Nephron progenitor cell (in vitro differentiated cells): ENCODE measurements around the gene ATP2B3.

ENCODE experiments used
- DNase-seq: peaks from one replicate; pipeline ENCODE4 v3.0.0; 2021
- H3K27ac Mint-ChIP-seq: 2 replicates; pipeline ENCODE4 v1.8.0; 2021; ENCODE audit warnings: mild to moderate bottlenecking, moderate library complexity, mixed read lengths
- H3K27me3 Mint-ChIP-seq: 2 replicates; pipeline ENCODE4 v1.8.0; 2021; ENCODE audit warnings: mild to moderate bottlenecking, low read depth, mixed read lengths; ENCODE audit not compliant: poor library complexity
- H3K36me3 Mint-ChIP-seq: 2 replicates; pipeline ENCODE4 v1.8.0; 2021; ENCODE audit warnings: low read depth, mixed read lengths
- H3K4me1 Mint-ChIP-seq: 2 replicates; pipeline ENCODE4 v1.8.0; 2021; ENCODE audit warnings: mixed read lengths
- H3K4me3 Mint-ChIP-seq: 2 replicates; pipeline ENCODE4 v1.8.0; 2021; ENCODE audit warnings: mild to moderate bottlenecking, moderate library complexity, mixed read lengths
- H3K9me3 Mint-ChIP-seq: 2 replicates; pipeline ENCODE4 v1.8.0; 2021; ENCODE audit warnings: mild to moderate bottlenecking, moderate library complexity, mixed read lengths
- TF ChIP-seq, protein P1 (sequence below): fragments of 200-600 bp; sonication (generic); IDR thresholded peaks from 2 replicates; pipeline ENCODE4 v1.5.0; 2021; ENCODE audit warnings: antibody characterized with exemption

ATP2B3 gene

DNA sequence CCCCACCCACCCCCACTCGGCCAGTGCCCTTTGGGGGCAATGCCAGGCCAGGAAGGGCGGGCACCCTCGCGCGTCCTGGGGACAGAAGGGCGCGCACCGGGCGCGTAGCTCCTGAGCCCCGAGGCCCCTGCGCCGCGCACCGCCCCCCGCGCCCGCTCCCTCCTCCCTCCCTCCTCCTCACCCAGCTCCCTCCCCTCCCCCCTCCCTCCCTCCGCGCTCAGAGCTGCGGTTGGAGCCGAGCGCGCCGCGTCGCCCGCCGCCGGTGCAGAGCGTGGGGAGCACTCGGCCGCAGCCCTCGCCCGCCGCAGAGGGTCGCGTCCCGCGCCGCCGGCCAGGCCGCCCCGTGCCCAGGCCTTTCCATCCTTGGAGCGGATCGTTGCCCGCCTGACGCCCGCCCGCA is at the start of gene ATP2B3:
Gene ATP2B3, plus strand, starts transcription at position 220 of the 400 bp plus-strand sequence. CDS start 18,606 bp downstream, outside the sequence.
- peak within 1 kb of the TSS; percentile 79 for H3K4me3 Mint-ChIP-seq
- DNase-seq, result peak; percentile 44
- TF ChIP-seq, protein P1, sequence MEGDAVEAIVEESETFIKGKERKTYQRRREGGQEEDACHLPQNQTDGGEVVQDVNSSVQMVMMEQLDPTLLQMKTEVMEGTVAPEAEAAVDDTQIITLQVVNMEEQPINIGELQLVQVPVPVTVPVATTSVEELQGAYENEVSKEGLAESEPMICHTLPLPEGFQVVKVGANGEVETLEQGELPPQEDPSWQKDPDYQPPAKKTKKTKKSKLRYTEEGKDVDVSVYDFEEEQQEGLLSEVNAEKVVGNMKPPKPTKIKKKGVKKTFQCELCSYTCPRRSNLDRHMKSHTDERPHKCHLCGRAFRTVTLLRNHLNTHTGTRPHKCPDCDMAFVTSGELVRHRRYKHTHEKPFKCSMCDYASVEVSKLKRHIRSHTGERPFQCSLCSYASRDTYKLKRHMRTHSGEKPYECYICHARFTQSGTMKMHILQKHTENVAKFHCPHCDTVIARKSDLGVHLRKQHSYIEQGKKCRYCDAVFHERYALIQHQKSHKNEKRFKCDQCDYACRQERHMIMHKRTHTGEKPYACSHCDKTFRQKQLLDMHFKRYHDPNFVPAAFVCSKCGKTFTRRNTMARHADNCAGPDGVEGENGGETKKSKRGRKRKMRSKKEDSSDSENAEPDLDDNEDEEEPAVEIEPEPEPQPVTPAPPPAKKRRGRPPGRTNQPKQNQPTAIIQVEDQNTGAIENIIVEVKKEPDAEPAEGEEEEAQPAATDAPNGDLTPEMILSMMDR, result no peak
- peaks cover 55% of the 10 kb centered on the region for H3K27me3 Mint-ChIP-seq
- H3K9me3 Mint-ChIP-seq, result peaks cover 49% of the 10 kb centered on the region
- H3K36me3 Mint-ChIP-seq, result no peaks in the 10 kb centered on the region
- no peak within 1 kb of the TSS for H3K27ac Mint-ChIP-seq
- H3K4me1 Mint-ChIP-seq, result peaks cover 9% of the 10 kb centered on the region

- H3K9me3 Mint-ChIP-seq, result peaks cover 63% of the 10 kb centered on the region
- H3K36me3 Mint-ChIP-seq, result no peaks in the 10 kb centered on the region
- DNase-seq, result no peak
- H3K4me1 Mint-ChIP-seq, result peaks cover 9% of the 10 kb centered on the region
- TF ChIP-seq, protein P1, result no peak
- no peak overlapping the region for H3K27ac Mint-ChIP-seq
- H3K4me3 Mint-ChIP-seq, result no peak overlapping the region
- H3K27me3 Mint-ChIP-seq, result peaks cover 4% of the 10 kb centered on the region
Measured at GRCh38 chrX:153468008-153468580, 49.3 kb upstream of the ATP2B3 start.

DNA sequence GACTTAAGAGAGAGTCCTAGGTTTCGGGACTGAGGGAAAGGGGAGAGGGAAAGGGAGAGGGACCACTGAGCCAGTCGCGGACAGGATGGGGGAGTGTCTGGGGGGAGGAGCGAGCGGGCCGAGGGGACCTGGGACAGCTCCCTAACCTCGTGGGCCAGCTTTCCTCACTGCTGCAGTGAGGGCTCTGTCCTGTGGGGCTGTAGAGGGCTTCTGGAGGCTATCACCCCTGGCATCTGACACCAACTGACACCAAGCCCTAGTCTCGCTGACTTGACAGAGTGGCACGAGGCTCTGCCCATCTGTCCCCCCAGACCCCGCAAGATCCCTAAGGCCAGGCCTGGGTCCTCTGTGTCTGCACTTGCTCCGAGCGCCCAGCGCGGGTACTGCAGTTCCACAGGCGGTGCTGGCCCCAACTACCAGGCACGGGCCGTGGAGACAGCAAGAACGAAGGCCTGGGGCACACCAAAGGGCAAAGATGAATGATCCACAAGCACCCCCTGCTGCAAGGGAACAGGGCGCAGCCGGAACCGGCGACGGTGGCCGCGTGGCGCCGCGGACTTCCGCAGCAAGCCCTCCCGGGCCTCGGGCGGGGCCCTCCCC is 47.5 kb upstream of the ATP2B3 start:
- Mint-ChIP-seq H3K9me3 (peaks cover 56% of the 10 kb centered on the region), H3K4me1 (peaks cover 14% of the 10 kb centered on the region), H3K36me3 (no peaks in the 10 kb centered on the region), H3K27me3 (peaks cover 8% of the 10 kb centered on the region), H3K4me3 (peak overlapping the region; percentile 83), H3K27ac (no peak overlapping the region)
- TF ChIP-seq, protein P1, result no peak
- peak; percentile 50 for DNase-seq

- Mint-ChIP-seq H3K36me3 (no peaks in the 10 kb centered on the region), H3K27ac (no peak within 1 kb of the TSS), H3K4me1 (peaks cover 14% of the 10 kb centered on the region), H3K27me3 (peaks cover 8% of the 10 kb centered on the region), H3K9me3 (peaks cover 57% of the 10 kb centered on the region), H3K4me3 (peak within 1 kb of the TSS; percentile 83)
- DNase-seq, result peak; percentile 89
- TF ChIP-seq, protein P1, result peak; percentile 49
Measured at GRCh38 chrX:153470411-153471363, 46.8 kb upstream of the ATP2B3 start, which contains the start of gene HAUS7. TSS of gene HAUS7 (minus strand) at chrX:153470576. CDS start at chrX:153470557, 19 bp downstream.

DNA sequence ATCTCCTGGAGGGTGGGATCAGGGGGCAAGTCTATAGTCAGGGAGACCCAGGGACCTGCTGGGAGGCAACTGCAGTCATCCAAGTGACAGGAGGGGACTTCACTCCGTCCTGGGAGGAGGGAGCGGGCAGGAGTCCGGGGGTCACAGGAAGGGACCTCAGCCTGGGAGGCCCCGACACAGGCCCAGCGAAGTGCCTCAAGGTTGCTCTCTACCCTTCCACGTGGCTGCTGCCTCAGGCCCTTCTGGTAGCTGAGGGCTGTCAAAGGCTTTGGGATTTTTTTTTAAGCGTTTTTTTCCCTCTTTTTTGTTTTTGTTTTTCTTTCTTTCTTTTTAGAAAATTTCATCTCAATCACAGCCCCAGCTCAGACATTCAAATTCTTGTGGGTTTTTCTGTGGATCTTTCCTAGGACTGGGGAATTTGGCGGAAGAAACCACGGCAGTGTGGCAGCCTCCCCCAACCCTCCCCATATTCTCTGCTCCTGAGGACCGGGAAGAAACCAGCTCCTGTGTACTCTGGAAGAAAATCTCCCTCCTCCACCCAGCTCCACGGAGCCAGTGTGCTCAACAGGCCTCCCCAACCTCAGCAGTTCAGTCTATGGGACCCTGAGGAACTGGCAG is 45.7 kb upstream of the ATP2B3 start:
- no peak overlapping the region for H3K27ac Mint-ChIP-seq
- DNase-seq, result no peak
- H3K27me3 Mint-ChIP-seq, result peaks cover 8% of the 10 kb centered on the region
- peaks cover 56% of the 10 kb centered on the region for H3K9me3 Mint-ChIP-seq
- H3K4me1 Mint-ChIP-seq, result peaks cover 20% of the 10 kb centered on the region
- no peak overlapping the region for H3K4me3 Mint-ChIP-seq
- no peaks in the 10 kb centered on the region for H3K36me3 Mint-ChIP-seq
- TF ChIP-seq, protein P1, result no peak
